ENCODE results near the gene PRDM16. TPM values are rescaled to one million over a fixed set of nuclear protein-coding genes. Genes with fewer than 3 reads are reported as not detected.

Gene PRDM16
- total RNA-seq, 1 donor from 2014 or later: 0.43 TPM

- peaks cover 25% of the 10 kb centered on the region for H3K4me1 ChIP-seq (ENCODE audit: insufficient read depth, low read length)
- no peak overlapping the region for H3K4me3 ChIP-seq (ENCODE audit: insufficient read depth, low read depth, low read length)
- H4K20me1 ChIP-seq (ENCODE audit: insufficient read depth, low read length): no peaks in the 10 kb centered on the region
- no peak overlapping the region for H3K4me3 Mint-ChIP-seq (ENCODE audit: unreplicated experiment)
- no peak overlapping the region for H3K4me2 ChIP-seq (ENCODE audit: low read length)
- no peaks in the 10 kb centered on the region for H3K36me3 ChIP-seq (ENCODE audit: insufficient read depth, low read length)
- no peak for DNase-seq (ENCODE audit: low read depth)
- no peak overlapping the region for H3K27ac ChIP-seq (ENCODE audit: low read depth, low read length)
- TF ChIP-seq EZH2 (IDR thresholded peaks at IDR 0.05; ENCODE audit: insufficient read depth, low read length) (no peak), CTCF (IDR thresholded peaks at IDR 0.05; ENCODE audit: insufficient read depth, low read depth, low read length) (no peak)
- H3K9me3 ChIP-seq (ENCODE audit: insufficient read depth, low read depth, low read length): no peaks in the 10 kb centered on the region
- H3K9me3 Mint-ChIP-seq (ENCODE audit: unreplicated experiment): no peaks in the 10 kb centered on the region
- H3K27me3 Mint-ChIP-seq (ENCODE audit: low read depth, unreplicated experiment): peaks cover 8% of the 10 kb centered on the region
- no peaks in the 10 kb centered on the region for H3K27me3 ChIP-seq (ENCODE audit: insufficient read depth, low read length)
- no peaks in the 10 kb centered on the region for H3K79me2 ChIP-seq (ENCODE audit: insufficient read depth, low read length)
- H3K27ac Mint-ChIP-seq (ENCODE audit: unreplicated experiment): no peak overlapping the region
- H3K36me3 Mint-ChIP-seq (ENCODE audit: low read depth, unreplicated experiment): no peaks in the 10 kb centered on the region
- FAIRE-seq: no peak
- H3K4me1 Mint-ChIP-seq (ENCODE audit: low read depth, unreplicated experiment): peaks cover 9% of the 10 kb centered on the region
- no peak overlapping the region for H3K9ac ChIP-seq (ENCODE audit: low read length)
- H2AFZ ChIP-seq (ENCODE audit: low read depth, low read length): no peak overlapping the region
These were observed 399.5 kb downstream of the PRDM16 start for GRCh38 chr1:3468236-3469103.

GRCh38 chr1:3469104-3469848 is 400.3 kb downstream of the PRDM16 start:
- peaks cover 9% of the 10 kb centered on the region for H3K4me1 Mint-ChIP-seq (ENCODE audit: low read depth, unreplicated experiment)
- no peak for TF ChIP-seq CTCF (IDR thresholded peaks at IDR 0.05; ENCODE audit: insufficient read depth, low read depth, low read length)
- TF ChIP-seq EZH2 (IDR thresholded peaks at IDR 0.05; ENCODE audit: insufficient read depth, low read length): no peak
- H3K79me2 ChIP-seq (ENCODE audit: insufficient read depth, low read length): no peaks in the 10 kb centered on the region

More at GRCh38 chr1:3469104-3469848, 400.3 kb downstream of the PRDM16 start:
- DNase-seq (ENCODE audit: low read depth) (no peak), FAIRE-seq (no peak)
- Histone ChIP-seq H3K9ac (ENCODE audit: low read length) (no peak overlapping the region), H2AFZ (ENCODE audit: low read depth, low read length) (no peak overlapping the region), H3K36me3 (ENCODE audit: insufficient read depth, low read length) (no peaks in the 10 kb centered on the region), H3K27me3 (ENCODE audit: insufficient read depth, low read length) (no peaks in the 10 kb centered on the region), H3K4me2 (ENCODE audit: low read length) (no peak overlapping the region), H3K4me3 (ENCODE audit: insufficient read depth, low read depth, low read length) (no peak overlapping the region), H4K20me1 (ENCODE audit: insufficient read depth, low read length) (no peaks in the 10 kb centered on the region), H3K4me1 (ENCODE audit: insufficient read depth, low read length) (peaks cover 33% of the 10 kb centered on the region), H3K27ac (ENCODE audit: low read depth, low read length) (no peak overlapping the region), H3K9me3 (ENCODE audit: insufficient read depth, low read depth, low read length) (no peaks in the 10 kb centered on the region)
- no peaks in the 10 kb centered on the region for H3K36me3 Mint-ChIP-seq (ENCODE audit: low read depth, unreplicated experiment)
- H3K27me3 Mint-ChIP-seq (ENCODE audit: low read depth, unreplicated experiment): peaks cover 12% of the 10 kb centered on the region
- H3K27ac Mint-ChIP-seq (ENCODE audit: unreplicated experiment): no peak overlapping the region
- H3K4me3 Mint-ChIP-seq (ENCODE audit: unreplicated experiment): no peak overlapping the region
- H3K9me3 Mint-ChIP-seq (ENCODE audit: unreplicated experiment): no peaks in the 10 kb centered on the region

All from astrocyte (in vitro differentiated cells and primary cell).